ENCODE data around the gene GAN.
"Not testable (repeated sequence)": the region's sequence is repeated elsewhere in the genome, so short reads cannot be mapped to it uniquely, and the experiment has no call there.

The GAN gene

GRCh38 chr16:81296631-81297030 lies 18.1 kb upstream of the GAN start:
- DNase-seq, result no peak

GRCh38 chr16:81307770-81308169 lies 7.0 kb upstream of the GAN start:
- no peak for DNase-seq

- DNase-seq, result no peak
These were observed 4.6 kb upstream of the GAN start for GRCh38 chr16:81310045-81310644.

GRCh38 chr16:81311762-81312161 lies 3.0 kb upstream of the GAN start:
- DNase-seq, result no peak

- DNase-seq, result peak in 8 of 56 donors; percentile 24 to 57 (median 42)
These were observed 810 bp upstream of the GAN start for GRCh38 chr16:81313701-81314602.

GRCh38 chr16:81315271-81316175 lies 761 bp downstream of the GAN start:
- peak in 41 of 56 donors; percentile 4 to 59 (median 26) for DNase-seq

GRCh38 chr16:81316176-81316496 lies 1.4 kb downstream of the GAN start:
- no peak for DNase-seq

GRCh38 chr16:81318711-81319110 lies 3.9 kb downstream of the GAN start:
- no peak for DNase-seq

GRCh38 chr16:81319221-81319912 lies 4.6 kb downstream of the GAN start:
- no peak for DNase-seq

GRCh38 chr16:81321039-81321438 lies 6.3 kb downstream of the GAN start:
- no peak for DNase-seq

- DNase-seq, result no peak
These were observed 6.8 kb downstream of the GAN start for GRCh38 chr16:81321536-81321935.

GRCh38 chr16:81324808-81325207 lies 10.0 kb downstream of the GAN start:
- no peak for DNase-seq

- peak in 1 of 56 donors; percentile 3 for DNase-seq
These were observed 12.2 kb downstream of the GAN start for GRCh38 chr16:81327011-81327410.

GRCh38 chr16:81327447-81328196 lies 12.9 kb downstream of the GAN start:
- DNase-seq, result no peak

GRCh38 chr16:81329947-81330346 lies 15.2 kb downstream of the GAN start:
- no peak for DNase-seq

GRCh38 chr16:81333356-81333755 lies 18.6 kb downstream of the GAN start:
- DNase-seq, result no peak

GRCh38 chr16:81335669-81336068 lies 20.9 kb downstream of the GAN start:
- DNase-seq, result no peak

- peak in 1 of 56 donors; percentile 6 for DNase-seq
These were observed 22.3 kb downstream of the GAN start for GRCh38 chr16:81337097-81337496.

- not testable (repeated sequence) for DNase-seq
These were observed 30.4 kb downstream of the GAN start for GRCh38 chr16:81345172-81345571.

- no peak for DNase-seq
These were observed 32.7 kb downstream of the GAN start for GRCh38 chr16:81347425-81347824.
